ENCODE results near the gene CACNA1B. TPM values are rescaled to one million over a fixed set of nuclear protein-coding genes. Genes with fewer than 3 reads are reported as not detected.

The CACNA1B gene
- total and polyA plus RNA-seq, 9 of the 15 experiments (the other 6 are each of a cell fraction or from before 2014, with no cell fraction given), result 0.01 to 0.04 TPM; not detected in 7

DNA sequence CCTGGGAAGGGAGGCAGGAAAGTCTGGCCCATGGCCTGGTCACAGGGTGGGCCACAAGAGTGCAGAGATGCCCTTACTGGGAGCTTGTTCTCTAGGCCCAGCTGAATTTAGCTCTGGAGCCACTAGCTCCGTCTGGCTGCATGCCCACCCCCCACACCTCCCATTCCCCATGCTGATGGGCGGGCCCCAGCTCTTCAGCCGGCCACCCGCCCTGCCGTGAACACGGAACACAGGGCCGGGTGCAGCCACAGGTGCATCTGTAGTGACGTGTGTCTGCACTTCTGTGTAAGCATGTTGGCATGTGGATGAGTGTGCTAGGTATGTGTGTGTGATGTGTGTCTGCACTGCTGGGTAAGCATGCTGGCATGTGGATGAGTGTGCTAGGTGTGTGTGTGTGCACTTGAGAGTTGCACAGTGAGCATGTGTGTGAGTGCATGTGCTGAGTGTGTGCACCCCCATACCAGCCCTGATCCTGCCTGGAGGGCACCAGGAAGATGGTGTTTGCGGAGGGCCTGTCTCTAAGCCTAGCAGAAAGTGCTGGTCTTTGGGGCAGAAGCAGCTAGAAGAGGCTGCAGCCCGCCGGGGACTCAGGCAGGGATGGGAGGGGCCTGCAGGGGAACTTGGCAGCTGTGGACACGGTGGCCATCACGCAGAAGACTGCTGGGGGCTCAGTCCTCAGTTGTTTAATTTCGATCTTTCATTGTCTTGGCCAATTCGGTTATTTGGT lies 136.4 kb downstream of the CACNA1B start:
- BruUV-seq (replicated peaks), result no TSS peak
- H3K36me3 ChIP-seq (ENCODE audit: control insufficient read depth, insufficient read depth, low read length), result no peaks in the 10 kb centered on the region

More for the DNA sequence above, 136.4 kb downstream of the CACNA1B start:
- H3K27ac ChIP-seq (ENCODE audit: extremely low read depth, low read depth, low read length), result no peak overlapping the region
- H3K4me3 ChIP-seq, result no peak overlapping the region
- H3K9ac ChIP-seq (ENCODE audit: insufficient read depth in 1 of 2, low read depth in 2 of 2, low read length in 2 of 2), result no peak overlapping the region
- no peaks in the 10 kb centered on the region for H3K79me2 ChIP-seq (ENCODE audit: control insufficient read depth, insufficient read depth, low read length)
- ATAC-seq, result no peak
- WGBS (ENCODE audit: insufficient coverage, low coverage, missing lambda C conversion rate), result 2% methylated on average over 15 of the region's 15 CpGs
- no peak overlapping the region for H2AFZ ChIP-seq (ENCODE audit: low read depth, low read length)
- H4K20me1 ChIP-seq (replicated peaks; ENCODE audit: control insufficient read depth, insufficient read depth, low read length), result peaks cover 7% of the 10 kb centered on the region
- H3K4me1 ChIP-seq (replicated peaks in 1 of 2; ENCODE audit: control insufficient read depth in 2 of 2, insufficient read depth in 2 of 2, low read length in 2 of 2), result no peaks in the 10 kb centered on the region; a peak in 1 of 5 replicates
- in situ Hi-C loops (cut with MboI) (no loop called here), intact Hi-C loops (cut with micrococcal nuclease) (no loop called here)
- no peak for DNase-seq (ENCODE audit: extremely low read depth in 1 of 4, low spot score in 3 of 4)
- FAIRE-seq, result no peak
- ChIA-PET CTCF (ENCODE audit: low intra/inter-chr PET ratio) (no interaction called here), POLR2A (no interaction called here)
- H3K9me1 ChIP-seq (ENCODE audit: control insufficient read depth, insufficient read depth, low read length), result no peaks in the 10 kb centered on the region
- H3K4me2 ChIP-seq (ENCODE audit: insufficient read depth, low read length), result no peak overlapping the region
- peaks cover 3 to 68% of the 10 kb centered on the region in 2 experiments; a peak in 4 of 5 replicates for H3K27me3 ChIP-seq (ENCODE audit: control insufficient read depth in 2 of 2, insufficient read depth in 2 of 2, low read length in 2 of 2)
- TF ChIP-seq, protein P1, sequence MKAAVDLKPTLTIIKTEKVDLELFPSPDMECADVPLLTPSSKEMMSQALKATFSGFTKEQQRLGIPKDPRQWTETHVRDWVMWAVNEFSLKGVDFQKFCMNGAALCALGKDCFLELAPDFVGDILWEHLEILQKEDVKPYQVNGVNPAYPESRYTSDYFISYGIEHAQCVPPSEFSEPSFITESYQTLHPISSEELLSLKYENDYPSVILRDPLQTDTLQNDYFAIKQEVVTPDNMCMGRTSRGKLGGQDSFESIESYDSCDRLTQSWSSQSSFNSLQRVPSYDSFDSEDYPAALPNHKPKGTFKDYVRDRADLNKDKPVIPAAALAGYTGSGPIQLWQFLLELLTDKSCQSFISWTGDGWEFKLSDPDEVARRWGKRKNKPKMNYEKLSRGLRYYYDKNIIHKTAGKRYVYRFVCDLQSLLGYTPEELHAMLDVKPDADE (conservative IDR thresholded peaks at IDR 0.05; ENCODE audit: control insufficient read depth, low read depth, low read length), result no peak
- TF ChIP-seq LARP7 (IDR thresholded peaks at IDR 0.05) (no peak), CC2D1A (IDR thresholded peaks at IDR 0.05) (no peak), NR2F6 (CRISPR knock-in tag; IDR thresholded peaks at IDR 0.05) (no peak), NCOA6 (IDR thresholded peaks at IDR 0.05) (no peak), SMAD1 (IDR thresholded peaks at IDR 0.05; ENCODE audit: low read depth, low read length, partially characterized antibody) (no peak), HOXB6 (CRISPR knock-in tag; IDR thresholded peaks at IDR 0.05; ENCODE audit: borderline replicate concordance) (no peak), ZNF436 (CRISPR knock-in tag; IDR thresholded peaks at IDR 0.05) (no peak), MYBL2 (IDR thresholded peaks at IDR 0.05; ENCODE audit: low read depth) (no peak), MYBL2 (CRISPR knock-in tag; IDR thresholded peaks at IDR 0.05; ENCODE audit: borderline replicate concordance) (no peak)
- TF ChIP-seq, protein P2, sequence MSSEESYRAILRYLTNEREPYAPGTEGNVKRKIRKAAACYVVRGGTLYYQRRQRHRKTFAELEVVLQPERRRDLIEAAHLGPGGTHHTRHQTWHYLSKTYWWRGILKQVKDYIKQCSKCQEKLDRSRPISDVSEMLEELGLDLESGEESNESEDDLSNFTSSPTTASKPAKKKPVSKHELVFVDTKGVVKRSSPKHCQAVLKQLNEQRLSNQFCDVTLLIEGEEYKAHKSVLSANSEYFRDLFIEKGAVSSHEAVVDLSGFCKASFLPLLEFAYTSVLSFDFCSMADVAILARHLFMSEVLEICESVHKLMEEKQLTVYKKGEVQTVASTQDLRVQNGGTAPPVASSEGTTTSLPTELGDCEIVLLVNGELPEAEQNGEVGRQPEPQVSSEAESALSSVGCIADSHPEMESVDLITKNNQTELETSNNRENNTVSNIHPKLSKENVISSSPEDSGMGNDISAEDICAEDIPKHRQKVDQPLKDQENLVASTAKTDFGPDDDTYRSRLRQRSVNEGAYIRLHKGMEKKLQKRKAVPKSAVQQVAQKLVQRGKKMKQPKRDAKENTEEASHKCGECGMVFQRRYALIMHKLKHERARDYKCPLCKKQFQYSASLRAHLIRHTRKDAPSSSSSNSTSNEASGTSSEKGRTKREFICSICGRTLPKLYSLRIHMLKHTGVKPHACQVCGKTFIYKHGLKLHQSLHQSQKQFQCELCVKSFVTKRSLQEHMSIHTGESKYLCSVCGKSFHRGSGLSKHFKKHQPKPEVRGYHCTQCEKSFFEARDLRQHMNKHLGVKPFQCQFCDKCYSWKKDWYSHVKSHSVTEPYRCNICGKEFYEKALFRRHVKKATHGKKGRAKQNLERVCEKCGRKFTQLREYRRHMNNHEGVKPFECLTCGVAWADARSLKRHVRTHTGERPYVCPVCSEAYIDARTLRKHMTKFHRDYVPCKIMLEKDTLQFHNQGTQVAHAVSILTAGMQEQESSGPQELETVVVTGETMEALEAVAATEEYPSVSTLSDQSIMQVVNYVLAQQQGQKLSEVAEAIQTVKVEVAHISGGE (CRISPR knock-in tag; IDR thresholded peaks at IDR 0.05), result no peak
- H3K9me3 ChIP-seq (replicated peaks; ENCODE audit: control insufficient read depth, insufficient read depth, low read depth, low read length), result no peaks in the 10 kb centered on the region
